HG02840 (cell line): Measurements from ENCODE around the gene NCBP2.

ENCODE experiments used
- ATAC-seq: cut with Tn5 transposase; IDR thresholded peaks from one replicate; pipeline ENCODE4 v1.9.1; 2021; ENCODE audit warnings: mild to moderate bottlenecking, moderate library complexity, moderate number of reproducible peaks; ENCODE audit not compliant: unreplicated experiment, low FRiP score

Gene NCBP2

DNA sequence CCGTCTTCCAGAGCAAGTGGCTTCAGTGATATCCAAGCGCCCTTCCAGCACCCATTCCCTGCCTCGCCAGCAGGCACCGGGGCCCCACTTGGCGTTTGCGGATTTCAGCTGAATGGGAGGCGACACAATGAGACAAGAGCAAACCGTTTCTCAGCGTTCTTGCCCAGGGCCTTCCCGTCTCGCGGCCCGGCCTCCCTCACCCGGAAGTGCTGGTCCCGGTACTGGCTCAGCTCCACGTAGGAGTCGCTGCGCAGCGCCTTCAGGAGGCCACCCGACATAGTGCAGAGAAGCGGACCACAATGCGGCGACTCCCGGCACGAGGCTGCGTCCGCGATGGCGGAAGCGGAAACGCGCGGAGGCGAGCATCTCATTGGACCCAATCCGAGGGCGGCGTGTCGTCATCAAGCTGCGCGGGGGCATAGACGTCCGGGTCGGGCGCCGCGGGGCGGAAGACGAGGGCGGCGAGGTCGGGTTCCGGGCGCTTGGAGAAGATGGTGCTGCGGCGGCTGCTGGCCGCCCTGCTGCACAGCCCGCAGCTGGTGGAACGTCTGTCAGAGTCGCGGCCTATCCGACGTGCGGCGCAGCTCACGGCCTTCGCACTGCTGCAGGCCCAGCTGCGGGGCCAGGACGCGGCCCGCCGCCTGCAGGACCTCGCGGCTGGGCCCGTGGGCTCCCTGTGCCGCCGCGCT, at the start of gene NCBP2:
TSS of gene NCBP2 (minus strand) at position 303 of the 689 bp plus-strand sequence. CDS start at position 278, 25 bp downstream.
- ATAC-seq, result peak; percentile 87

DNA sequence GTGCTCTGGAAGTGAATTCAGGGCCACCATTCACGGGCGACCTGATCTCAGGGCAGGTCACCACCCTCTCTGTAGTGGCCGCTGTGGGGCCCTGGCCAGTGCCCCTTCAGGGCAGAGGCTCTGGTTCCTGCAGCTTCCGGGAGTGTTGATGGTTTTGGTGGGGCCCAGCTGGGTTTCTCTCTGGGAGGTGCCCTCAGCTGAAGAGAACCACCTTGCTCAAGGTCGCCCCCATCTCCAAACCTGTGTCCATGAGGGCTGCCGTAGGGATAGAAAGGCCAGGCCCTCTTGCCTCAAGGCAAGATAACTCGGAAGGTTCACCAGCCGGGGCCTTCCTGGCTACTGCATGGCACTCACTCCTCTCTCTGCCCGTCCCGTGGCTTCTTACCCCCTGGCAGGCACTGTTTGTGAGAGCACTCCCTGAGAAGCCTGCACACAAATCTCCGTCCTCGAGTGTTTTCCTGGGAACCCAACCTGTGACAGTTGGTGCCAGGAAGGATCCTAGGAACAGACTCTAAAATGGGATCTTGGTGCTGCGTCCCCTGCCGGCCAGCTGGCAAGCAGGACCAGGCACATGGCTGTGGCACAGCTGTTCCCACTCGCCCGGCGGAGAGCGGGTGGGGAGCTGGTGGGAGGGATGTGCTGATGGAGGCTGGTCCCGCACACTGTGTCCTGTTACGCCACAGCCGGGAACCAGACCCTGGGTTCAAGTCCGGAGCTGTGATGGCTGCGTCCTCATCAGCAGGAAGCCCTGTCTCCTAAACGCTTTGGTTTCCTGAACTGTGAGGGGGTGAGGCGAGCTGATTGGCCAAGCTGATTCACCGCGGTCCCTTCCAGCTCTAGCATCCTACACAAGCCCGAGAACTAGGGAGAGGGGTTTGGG, 49.5 kb upstream of the NCBP2 start:
- no peak for ATAC-seq

DNA sequence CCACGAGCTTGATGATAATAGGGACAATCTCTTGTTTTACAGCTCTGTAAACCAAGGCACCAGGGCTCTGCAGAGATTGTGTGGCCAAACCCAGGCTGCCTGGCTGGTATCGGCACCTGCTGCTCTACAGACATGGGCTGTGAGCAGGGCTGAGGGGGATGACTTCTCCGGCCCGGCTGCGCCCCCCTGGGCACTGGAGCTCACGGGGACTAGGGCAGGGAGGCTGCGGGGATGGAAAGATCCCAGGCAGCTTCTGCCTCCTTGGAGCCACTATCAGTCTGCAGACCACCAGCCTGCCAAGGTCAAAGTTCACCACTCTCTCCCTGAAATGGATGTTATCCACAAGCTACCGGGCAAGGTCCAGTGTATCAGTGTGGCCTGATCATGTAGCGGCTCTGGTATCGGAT, 48.3 kb upstream of the NCBP2 start:
- no peak for ATAC-seq

DNA sequence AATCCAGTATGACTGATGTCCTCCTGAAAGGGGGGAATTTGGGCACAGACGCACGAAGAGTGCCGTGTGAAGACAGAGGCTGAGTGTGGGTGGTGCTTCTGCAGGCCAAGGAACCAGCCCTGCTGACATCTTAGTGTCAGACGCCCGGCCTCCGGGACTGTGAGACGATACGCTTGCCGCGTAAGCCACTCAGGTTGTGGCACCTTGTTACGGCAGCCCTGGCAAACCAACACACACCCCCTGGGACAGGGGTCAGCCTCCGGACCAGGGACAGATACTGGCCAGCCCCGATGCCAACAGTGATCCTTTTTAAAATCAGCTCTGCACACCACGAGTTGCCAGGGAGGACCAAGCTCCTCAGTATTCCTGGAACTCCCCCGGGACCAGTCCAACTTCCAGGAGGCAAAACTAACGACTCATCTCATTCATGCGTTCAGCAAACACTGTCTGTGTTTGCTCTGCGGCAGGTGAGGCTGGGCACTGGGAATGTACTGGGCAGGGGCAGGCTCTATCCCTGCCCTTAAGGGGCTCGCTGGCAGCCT, 47.5 kb upstream of the NCBP2 start:
- ATAC-seq, result no peak

DNA sequence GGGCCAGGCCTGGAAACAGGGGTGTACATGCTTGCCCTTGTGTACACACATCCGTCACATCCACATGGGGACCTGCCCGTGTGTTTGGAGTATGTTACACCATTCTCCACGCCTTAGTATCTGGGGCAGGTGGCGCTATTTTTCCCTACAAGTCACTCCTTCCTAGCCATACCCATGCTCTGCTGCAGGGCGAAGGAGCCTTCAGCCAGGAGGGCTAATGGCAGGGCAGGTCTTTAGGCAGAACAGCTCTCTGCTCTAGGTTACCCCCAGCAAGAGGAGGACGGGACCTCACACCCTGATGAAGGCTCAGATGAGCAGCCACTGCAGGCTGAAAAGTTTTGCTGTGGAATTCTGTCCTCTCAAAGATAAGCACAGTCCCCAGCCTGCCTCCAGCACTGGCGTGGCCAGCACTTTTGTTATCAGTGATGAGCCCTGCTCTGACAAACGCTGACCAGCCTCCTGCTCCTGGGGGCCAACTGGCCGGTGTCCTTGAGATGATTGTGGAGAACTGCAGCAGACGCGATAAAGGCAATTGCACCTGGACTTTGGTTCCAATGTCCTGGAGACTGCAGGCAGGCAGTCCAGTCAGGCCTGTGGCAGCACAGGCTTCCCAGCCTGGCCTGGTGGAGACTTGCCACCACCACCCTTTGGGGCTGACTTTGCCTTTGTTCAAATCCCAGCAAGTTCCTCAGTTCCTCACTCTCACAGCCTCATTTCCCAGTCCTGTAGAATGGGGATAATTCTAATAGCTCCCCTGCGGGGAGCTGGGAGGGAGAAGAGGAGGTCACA, 46.1 kb upstream of the NCBP2 start:
- no peak for ATAC-seq

DNA sequence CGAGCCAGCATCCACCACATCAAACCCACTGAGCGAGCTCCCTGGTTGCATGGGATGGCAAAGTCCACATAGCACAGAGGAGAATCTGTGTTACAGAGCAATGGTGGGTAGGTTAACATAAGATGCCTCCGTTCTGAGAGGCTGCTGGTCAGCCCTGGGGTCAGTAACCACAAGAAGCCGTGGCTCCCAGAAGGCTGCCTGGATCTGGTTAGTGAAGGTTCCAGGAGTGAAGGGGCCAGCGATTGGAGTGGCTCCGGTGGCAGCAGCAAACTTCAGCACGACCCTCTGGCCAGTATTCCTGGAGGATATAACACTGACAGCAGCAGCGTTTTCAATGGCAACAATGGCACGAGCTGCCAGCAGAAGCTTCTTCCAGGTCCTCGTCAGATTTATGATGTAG, 44.7 kb upstream of the NCBP2 start:
- no peak for ATAC-seq

DNA sequence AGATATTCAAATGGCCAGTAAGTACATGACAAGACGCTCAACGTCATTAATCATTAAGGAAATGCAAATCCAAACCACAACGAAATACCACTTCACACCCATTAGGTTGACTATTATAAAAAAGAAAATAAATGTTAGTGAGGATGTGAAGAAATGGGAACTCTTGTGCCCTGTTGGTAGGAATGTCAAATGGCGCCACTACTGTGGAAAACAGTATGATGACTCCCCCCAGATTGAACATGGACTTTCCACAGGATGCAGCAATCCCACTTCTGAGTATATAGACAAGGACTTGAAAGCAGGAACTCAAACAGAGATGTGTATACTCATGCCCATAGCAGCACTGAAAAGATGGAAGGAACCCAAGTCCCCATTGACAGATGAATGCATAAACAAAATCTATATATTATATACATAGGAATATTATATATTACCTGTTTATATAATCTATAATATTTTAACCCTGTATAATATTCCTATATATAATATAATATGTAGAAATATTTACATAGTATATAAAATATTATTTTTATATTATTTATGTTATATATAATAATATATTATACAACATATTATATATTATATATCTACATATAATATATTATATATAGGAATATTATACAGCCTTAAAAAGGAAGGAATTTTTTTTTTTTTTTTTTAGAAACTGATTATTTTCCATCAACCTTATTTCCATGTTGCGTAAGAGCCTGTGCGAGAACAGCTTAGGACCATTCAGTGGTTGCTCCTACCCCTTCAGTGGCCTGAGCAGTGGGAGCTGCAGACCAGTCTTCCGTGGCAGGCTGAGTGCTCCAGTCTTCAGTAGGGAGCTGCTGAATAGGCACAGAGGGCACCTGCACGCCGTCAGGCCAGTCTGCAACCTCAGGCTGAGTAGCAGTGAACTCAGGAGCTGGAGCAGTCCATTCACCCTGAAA, 43.9 kb upstream of the NCBP2 start:
- ATAC-seq, result no peak

DNA sequence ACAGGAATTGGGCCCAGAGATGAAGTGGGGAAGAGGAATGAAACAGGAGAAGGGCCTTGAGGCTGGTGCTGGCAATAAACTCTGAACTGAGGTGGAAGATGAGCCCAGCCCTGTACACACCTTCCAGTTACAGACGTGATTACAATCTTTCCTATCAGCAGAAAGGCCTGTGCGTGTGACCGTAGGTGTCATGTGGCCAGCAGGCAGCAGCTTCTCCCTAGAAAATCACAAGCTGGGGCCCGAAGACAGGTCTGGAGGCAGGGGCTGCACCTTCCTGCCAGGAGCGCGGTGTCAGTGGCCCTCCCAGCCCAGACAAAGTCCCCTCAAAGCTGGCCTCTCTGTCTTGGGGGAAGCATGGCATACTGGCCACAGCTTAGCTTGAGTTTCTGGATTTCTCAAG, 43.0 kb upstream of the NCBP2 start:
- ATAC-seq, result no peak

DNA sequence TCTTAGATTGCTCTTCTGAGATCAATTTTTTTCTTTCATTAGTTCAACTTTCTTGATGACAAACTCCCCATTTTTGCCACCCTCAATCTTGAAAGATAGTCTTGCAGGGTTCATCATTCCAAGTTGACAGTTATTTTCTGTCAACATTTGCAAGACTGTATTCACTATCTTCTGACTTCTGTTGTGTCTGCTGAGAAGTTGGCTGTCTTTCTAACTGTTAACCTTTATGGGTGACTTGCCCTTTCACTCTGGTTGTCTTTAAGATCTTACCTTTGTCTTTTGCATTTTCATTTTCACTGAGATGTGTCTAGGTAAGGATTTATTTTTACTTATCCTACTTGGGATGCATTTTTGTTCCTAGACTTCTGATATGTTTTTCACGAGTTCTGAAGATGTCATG, 40.9 kb upstream of the NCBP2 start:
- ATAC-seq, result no peak

DNA sequence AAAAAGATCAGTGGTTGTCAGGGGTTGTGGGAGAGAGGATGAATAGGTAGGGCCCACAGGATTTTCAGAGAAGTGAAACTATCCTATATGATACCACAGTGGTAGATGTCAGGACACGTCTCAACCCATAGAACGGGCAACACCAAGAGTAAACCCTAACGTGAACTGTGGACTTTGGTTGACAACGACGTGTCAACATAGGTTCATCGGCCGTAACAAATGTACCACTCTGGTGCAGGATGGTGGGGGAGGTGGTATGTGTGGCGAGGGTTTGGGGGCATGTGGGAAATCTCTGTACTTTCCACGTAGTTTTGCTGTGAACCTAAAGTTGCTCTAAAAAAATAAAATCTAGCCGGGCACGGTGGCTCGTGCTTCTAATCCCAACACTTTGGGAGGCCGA, 39.3 kb upstream of the NCBP2 start:
- no peak for ATAC-seq

DNA sequence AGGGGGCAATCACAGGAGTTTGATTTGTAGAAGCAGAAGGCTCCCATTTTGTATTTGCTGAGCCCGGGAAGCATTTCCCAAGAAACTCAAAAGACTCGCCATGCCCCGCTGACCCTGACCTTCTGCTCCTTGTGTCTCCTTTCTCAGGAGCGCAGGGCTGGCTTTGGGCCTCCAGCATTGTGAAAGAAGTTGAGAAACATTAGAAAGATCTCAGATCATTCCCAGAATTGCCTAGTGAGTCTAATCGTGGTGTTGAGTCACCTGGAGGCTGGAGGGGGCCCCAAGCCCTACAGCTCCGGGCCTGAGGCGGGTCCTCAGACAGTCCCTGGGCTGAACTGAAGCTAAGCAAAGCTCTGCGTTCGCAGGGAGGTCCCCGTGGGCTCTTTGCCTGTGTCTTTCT, 37.2 kb upstream of the NCBP2 start:
- no peak for ATAC-seq

DNA sequence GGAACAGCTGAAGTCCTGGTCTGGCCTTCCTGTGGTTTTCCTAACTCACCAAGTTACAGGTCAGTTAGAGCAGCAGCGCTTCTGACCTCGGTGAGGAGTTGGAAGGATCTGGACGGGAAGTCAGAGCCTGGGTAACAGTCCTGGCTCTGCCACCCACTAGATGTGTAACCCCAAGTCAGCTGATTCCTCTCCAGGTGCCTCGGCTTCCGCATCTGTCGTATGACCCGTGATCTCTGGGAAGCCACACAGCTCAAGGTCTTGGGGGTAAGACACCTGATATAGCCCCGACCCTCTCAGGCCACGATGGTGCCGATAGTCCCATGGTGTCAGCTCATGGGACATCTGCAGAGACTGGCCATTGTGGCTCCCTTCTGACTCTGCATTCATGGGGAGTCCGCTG, 34.6 kb upstream of the NCBP2 start:
- no peak for ATAC-seq

DNA sequence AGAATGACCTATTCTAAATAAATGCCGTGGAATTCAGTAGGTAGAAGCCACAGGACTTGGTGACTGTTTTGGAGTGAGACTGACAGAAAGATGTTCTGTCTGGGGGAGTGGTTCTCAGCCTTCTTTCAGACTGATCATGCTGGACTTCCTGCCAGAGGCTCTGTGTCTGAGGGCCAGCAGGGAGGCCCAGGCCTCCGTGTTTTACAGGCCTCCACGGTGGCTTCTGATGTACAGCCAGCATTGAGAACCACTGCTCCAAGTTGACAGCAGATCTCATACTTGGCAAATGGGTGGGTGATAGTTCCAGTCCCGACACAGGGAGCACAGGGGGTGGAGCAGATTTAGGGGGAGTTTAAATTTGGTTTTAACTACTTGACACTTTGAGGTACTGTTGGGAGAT, 33.0 kb upstream of the NCBP2 start:
- no peak for ATAC-seq

DNA sequence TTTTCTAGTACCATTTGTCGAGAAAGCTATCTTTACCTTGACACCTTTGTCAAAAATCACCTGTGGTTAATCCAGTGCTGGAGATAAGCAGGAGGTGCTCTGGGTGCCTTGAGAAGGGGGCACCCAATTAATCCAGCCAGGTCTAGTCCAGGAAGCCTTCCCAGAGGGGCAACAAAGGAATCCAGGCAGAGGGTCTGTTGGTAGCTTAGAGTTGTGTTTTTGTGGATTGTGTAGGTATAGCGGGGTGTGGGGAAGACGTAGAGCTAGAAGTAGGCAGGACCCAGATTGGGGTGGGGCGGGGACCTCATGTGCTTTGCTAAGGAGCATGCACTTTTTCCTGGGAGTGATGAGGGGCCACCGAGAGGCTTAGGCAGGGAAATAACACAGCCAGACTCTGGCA, 32.3 kb upstream of the NCBP2 start:
- ATAC-seq, result no peak

DNA sequence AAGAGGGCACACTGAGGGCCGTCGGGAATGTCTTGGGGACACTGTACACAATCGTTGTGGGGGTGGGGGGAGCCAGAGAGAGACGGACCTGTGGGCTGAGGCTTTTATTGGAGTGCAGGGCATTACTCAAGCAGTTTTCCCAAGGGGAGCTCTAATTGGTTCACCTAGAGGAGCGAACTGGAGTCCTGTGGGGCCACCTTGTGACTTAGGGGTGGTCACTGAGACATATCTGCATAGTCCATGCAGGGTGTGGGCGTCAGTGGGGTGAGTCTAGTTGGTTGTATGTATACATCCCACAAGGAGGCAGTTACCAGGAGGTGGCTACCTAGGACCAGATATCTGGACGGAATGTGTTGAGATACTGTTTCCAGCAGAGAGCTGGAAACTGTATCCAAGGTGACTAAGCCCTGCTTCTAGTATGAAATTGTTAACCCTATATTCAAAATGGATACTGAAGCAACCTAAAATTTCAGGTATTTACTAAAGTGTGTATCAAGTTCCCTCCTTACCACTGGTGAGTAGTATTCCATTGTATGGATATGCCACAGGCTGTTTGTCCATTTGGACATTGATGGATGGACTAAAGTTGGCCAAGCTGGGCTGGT, 28.9 kb upstream of the NCBP2 start:
- ATAC-seq, result no peak

DNA sequence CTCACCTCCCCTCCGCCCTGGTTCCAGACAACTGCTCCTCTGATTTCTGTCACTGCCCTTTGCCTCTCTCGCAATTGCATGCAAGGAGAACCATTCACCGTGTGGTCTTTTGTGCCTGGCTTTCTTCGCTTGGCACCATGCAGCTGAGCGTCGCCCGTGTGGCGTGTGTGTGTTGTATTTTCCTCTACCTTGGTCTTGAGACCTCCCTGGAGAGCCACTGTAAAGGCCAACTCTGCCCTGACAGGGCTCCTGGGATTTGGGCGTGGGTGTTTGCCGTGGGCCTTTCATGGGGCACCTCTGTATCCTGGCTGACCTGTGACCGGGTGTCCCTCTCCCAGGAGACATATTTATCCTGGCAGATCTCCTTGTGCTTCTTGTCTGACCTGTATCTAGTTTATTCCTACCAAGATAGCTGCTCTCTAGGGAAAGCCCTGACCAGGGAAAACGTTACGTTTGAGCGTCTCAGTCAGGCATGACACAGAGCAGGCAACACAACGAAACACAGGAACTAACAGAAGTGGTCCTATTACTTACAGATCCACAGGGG, 28.3 kb upstream of the NCBP2 start:
- ATAC-seq, result no peak

DNA sequence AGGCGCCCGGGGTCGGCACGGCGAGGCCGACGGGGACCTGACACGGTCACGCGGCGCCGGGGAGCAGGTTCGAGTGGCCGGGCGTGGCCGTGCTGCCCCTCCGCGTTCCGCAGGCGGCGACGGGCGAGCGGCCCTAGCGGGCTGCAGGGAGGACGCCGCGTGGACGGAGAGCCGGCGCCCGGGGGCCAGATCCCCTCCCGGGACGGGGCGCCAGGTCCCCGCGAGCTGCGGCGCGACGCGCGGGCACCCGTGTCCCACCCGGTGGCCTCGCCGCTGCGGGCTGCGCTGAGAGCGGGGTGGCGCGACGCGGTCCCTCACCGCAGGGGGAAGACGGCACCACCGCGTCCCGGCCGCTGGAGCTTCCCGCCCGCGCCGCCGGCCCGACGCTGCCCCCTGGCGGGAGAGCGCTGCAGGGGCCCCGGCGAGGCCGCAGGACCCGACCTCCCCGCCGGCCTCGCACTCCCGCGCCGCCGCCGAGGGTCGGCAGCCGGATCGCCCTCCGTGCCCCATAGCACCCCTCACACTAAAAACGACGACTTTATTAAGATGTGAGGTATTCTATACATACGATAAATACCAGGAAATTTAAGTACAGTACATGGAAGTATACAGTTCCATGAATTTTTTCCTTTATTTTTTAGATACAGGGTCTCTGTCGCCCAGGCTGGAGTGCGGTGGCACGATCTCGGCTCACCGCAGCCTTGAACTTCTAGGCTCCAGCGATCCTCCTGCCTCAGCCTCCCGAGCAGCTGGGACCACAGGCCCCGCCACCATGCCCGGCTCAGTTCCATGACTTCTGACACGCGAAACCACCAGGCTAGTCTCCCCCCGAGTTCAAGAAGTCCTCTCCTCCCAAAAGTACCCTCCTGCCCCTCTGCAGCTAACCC, 27.6 kb upstream of the NCBP2 start:
- peak; percentile 51 for ATAC-seq

DNA sequence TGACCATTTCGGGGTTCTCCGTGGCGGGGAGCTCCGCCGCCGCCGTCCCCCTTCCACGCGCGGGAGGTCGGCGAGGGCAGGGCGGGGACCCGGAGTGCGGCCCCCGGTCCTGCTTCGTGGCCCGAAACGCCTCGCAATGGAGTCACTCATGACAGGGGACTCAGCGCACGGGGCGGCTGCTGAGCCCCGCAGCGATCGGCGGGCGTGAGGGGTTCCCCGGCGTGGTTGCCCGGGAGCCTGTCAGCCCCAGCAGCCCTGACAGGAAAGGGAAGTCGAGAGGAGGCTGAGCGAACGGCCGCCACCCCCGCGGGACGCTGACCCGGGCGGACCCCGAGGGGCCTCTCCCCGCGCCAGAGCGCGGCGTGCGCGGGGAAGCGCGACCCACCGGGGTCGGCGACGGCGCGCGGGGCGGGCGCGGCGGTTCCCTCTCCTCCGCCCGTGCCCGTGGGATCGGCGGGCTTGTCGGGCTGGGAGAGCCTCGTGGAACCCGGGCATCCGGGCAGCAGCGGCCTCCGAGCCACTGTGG, 26.9 kb upstream of the NCBP2 start:
- peak; percentile 46 for ATAC-seq
